Colonic mucosa (tissue), 4 donors: Measurements from ENCODE around the gene SACS. TPM values are rescaled to one million over a fixed set of nuclear protein-coding genes. Genes with fewer than 3 reads are reported as not detected.

ENCODE experiments used
- DNase-seq: peaks from one replicate; pipeline ENCODE4 v3.0.0-alpha.2; 2020
- H3K27ac ChIP-seq: fragments of 200-600 bp; one replicate; pipeline ENCODE4 v1.8.0; 2021
- H3K27me3 ChIP-seq: fragments of 200-600 bp; one replicate; pipeline ENCODE4 v1.8.0; 2021
- H3K36me3 ChIP-seq: fragments of 200-600 bp; one replicate; pipeline ENCODE4 v1.8.0; 2021
- H3K4me1 ChIP-seq: fragments of 200-600 bp; one replicate; pipeline ENCODE4 v1.8.0; 2021; ENCODE audit warnings: mild to moderate bottlenecking
- H3K4me3 ChIP-seq: fragments of 200-600 bp; one replicate; pipeline ENCODE4 v1.8.0; 2021
- H3K9ac ChIP-seq, 2 donors: one replicate each; pipeline ENCODE4 v1.7.0; 2013; ENCODE audit warnings: control low read depth in 2 of 2, low read depth in 2 of 2, low read length in 2 of 2
- H3K9me3 ChIP-seq: fragments of 200-600 bp; one replicate; pipeline ENCODE4 v1.8.0; 2021
- intact Hi-C: fragments of 100-400 bp; cut with DNase I; formaldehyde crosslinking; loops from one replicate; pipeline ENCODE4 v1.14.1; 2022
- total RNA-seq, 2 donors: library from RNA; stranded (reverse); fragmentation: NEBNext Ultra II Directional in 1 of 2; extraction: Animal tissue kit (Norgen Biotek cat#: 25700) in 1 of 2; gene quantifications; one replicate each; pipeline ENCODE4 v1.2.1, GENCODE V29; 2021
- TF ChIP-seq, protein P1 (sequence below): fragments of 200-600 bp; IDR thresholded peaks from one replicate; pipeline ENCODE4 v1.8.0; 2022; ENCODE audit warnings: antibody characterized with exemption, mild to moderate bottlenecking
- donor health status: healthy.
- donor health status: DM: no; HTN: no; CAD: no.
- donor health status: DM: no; HTN: no; CAD: no.

SACS gene
- total RNA-seq, 2 donors from 2014 or later: 4.9 to 5.4 TPM

DNA sequence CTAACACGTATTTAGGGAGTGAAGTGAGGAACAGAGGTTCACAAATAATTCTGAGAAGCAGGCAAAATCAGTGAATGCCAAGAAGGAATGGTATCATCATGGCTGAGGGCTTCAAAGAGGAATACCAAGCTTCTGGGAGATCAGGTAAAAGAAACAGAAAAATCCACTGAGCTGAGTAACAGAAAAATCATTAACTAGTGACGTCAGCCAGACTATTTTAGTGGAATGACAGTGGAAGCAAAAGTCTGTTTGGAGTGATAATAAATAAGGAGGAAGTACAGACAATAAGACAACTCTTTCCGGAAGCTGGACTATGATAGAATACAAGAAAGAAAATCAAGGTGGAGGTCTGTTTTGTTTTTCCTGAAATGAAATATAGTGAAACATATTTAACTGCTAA is 83.5 kb downstream of the SACS start:
- H3K27ac ChIP-seq: no peak overlapping the region
- intact Hi-C loops: no loop called here
- no peaks in the 10 kb centered on the region for H3K27me3 ChIP-seq
- no peak overlapping the region for H3K4me3 ChIP-seq
- H3K9me3 ChIP-seq: no peaks in the 10 kb centered on the region
- TF ChIP-seq, protein P1, sequence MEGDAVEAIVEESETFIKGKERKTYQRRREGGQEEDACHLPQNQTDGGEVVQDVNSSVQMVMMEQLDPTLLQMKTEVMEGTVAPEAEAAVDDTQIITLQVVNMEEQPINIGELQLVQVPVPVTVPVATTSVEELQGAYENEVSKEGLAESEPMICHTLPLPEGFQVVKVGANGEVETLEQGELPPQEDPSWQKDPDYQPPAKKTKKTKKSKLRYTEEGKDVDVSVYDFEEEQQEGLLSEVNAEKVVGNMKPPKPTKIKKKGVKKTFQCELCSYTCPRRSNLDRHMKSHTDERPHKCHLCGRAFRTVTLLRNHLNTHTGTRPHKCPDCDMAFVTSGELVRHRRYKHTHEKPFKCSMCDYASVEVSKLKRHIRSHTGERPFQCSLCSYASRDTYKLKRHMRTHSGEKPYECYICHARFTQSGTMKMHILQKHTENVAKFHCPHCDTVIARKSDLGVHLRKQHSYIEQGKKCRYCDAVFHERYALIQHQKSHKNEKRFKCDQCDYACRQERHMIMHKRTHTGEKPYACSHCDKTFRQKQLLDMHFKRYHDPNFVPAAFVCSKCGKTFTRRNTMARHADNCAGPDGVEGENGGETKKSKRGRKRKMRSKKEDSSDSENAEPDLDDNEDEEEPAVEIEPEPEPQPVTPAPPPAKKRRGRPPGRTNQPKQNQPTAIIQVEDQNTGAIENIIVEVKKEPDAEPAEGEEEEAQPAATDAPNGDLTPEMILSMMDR: no peak
- DNase-seq: no peak
- H3K4me1 ChIP-seq: no peaks in the 10 kb centered on the region
- H3K36me3 ChIP-seq: no peaks in the 10 kb centered on the region
- H3K9ac ChIP-seq: no peak overlapping the region

GRCh38 chr13:23349161-23349897 is 84.2 kb downstream of the SACS start:
- DNase-seq: no peak
- intact Hi-C loops: no loop called here
- no peak overlapping the region for H3K4me3 ChIP-seq
- TF ChIP-seq, protein P1: no peak
- no peaks in the 10 kb centered on the region for H3K9me3 ChIP-seq
- H3K27me3 ChIP-seq: no peaks in the 10 kb centered on the region
- H3K36me3 ChIP-seq: no peaks in the 10 kb centered on the region
- H3K27ac ChIP-seq: no peak overlapping the region
- no peaks in the 10 kb centered on the region for H3K4me1 ChIP-seq
- H3K9ac ChIP-seq: no peak overlapping the region

DNA sequence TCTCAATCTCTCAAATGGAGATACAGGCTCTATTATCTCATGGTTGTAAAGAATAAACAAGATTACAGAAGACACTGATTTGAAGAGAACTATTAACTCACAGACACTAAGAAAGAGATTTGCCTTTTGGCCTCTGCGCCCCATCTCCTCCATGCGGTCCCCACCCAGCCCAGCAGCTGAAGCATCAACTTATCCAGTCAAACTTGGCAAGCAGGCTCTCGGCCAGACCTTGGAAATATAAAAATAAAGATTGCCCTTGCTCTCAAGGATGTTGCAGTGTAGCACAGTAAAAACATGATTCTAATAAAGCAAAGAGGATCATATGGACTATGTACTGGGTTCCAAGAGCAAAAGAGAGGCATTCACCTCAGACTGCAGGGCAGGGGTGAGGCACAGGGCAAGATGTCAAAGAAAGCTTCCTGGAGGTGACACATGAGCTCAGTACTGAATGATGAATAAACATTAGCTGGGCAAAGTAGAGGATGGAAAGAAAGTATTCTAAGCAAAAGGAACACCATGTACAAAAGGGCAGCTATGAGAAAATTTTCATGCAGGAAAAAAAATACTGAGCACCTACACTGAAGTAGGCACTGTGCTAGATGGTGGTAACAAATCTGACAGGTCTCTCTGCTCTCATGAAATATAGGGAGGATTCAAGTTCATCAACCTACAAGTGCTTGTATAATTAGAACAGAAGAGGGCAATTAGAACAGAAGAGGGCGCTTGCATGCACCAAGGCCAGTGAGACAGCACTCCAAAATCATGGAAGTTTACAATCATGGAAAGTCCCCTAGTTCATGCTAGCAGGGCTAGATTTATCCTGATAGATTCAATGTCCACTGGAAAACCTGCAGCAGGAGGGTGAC is 85.0 kb downstream of the SACS start:
- DNase-seq: no peak
- H3K27ac ChIP-seq: no peak overlapping the region
- no peaks in the 10 kb centered on the region for H3K36me3 ChIP-seq

DNA sequence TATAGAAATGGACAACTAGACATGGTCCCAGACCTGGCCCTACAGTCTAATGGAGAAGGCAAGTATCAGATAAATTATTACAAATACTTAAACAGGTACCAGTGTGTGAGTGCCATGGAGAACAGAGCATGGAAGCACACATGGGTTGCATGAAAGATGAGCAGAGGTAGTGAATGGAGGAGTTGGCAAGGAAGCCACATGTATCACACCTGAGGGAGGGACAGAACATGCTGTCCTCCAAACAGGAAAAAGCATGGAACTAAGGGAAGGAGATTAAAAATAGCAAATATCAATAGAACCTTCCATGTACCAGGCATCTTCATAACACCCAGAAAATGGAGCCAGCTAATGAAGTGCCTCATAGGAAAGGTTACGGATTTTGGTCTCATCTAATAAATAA is 85.9 kb downstream of the SACS start:
- H3K36me3 ChIP-seq: no peaks in the 10 kb centered on the region
- no peaks in the 10 kb centered on the region for H3K4me1 ChIP-seq
- H3K4me3 ChIP-seq: no peak overlapping the region
- TF ChIP-seq, protein P1: no peak
- H3K27me3 ChIP-seq: no peaks in the 10 kb centered on the region
- H3K9me3 ChIP-seq: no peaks in the 10 kb centered on the region
- no peak for DNase-seq
- H3K9ac ChIP-seq: no peak overlapping the region
- intact Hi-C loops: no loop called here
- H3K27ac ChIP-seq: no peak overlapping the region

More for the DNA sequence above, 85.0 kb downstream of the SACS start:
- no peaks in the 10 kb centered on the region for H3K27me3 ChIP-seq
- H3K4me1 ChIP-seq: no peaks in the 10 kb centered on the region
- no peaks in the 10 kb centered on the region for H3K9me3 ChIP-seq
- no peak overlapping the region for H3K4me3 ChIP-seq
- intact Hi-C loops: no loop called here
- no peak overlapping the region for H3K9ac ChIP-seq
- TF ChIP-seq, protein P1: no peak

DNA sequence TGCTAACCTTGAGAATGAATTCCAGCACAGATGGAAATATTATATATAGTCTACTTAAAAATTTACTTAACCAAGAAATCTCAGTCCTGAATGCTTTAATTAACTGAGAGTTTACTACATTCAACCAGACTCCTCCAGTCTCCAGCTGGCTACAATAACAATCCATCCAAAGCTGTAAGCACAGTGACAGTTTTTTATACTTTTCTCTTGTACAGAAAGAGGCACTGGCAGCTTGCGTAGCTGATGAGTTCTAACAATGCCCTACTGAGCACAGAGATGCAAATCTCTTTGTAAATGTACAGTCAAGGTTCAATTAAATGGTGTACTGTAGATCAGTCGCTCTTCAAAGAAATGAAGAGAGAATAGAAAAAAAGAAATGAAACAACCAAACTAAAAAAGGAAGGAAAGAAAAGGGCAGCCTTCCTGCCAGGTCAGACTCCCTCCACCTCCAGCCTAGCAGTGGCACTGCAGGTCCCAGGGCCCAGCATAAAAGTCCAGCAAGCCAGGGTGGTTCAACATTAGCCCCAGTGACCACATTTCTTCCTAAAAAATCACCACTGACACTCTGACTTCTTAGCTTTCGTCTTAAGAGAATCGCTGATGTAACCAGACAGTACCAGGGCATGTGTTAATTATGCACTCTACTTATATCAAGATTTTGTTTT is 88.4 kb downstream of the SACS start:
- Histone ChIP-seq H3K4me1 (no peaks in the 10 kb centered on the region), H3K4me3 (no peak overlapping the region), H3K36me3 (no peaks in the 10 kb centered on the region), H3K9me3 (no peaks in the 10 kb centered on the region), H3K9ac (no peak overlapping the region), H3K27ac (no peak overlapping the region), H3K27me3 (no peaks in the 10 kb centered on the region)
- intact Hi-C loops: no loop called here
- DNase-seq: no peak
- TF ChIP-seq, protein P1: no peak
